Astrocyte (in vitro differentiated cells and primary cell): Measurements from ENCODE around the gene ST3GAL4.

Source experiments
- CTCF ChIP-seq: IDR thresholded peaks from 2 replicates; pipeline ENCODE4 v1.5.1; 2011; ENCODE audit warnings: low read depth, mild to moderate bottlenecking, inconsistent platforms, low read length, moderate library complexity; ENCODE audit not compliant: insufficient read depth
- EZH2 ChIP-seq: IDR thresholded peaks from 2 replicates; pipeline ENCODE4 v1.6.1; 2012; ENCODE audit warnings: mild to moderate bottlenecking, low read length, inconsistent platforms; ENCODE audit not compliant: insufficient read depth

GRCh38 chr11:126387857-126388256, 32.4 kb downstream of the ST3GAL4 start:
- TF ChIP-seq CTCF = no peak
- TF ChIP-seq EZH2 = no peak
